ENCODE measurements around the gene SHROOM4.

Gene SHROOM4

GRCh38 chrX:50813843-50814661, at the start of gene SHROOM4:
TSS of gene SHROOM4 (minus strand) at chrX:50814194. CDS start at chrX:50814018, 176 bp downstream.
- no peak for DNase-seq (ENCODE audit: low read depth in 2 of 2, low spot score in 1 of 2)

GRCh38 chrX:50863471-50863870, 49.5 kb upstream of the SHROOM4 start:
- DNase-seq (ENCODE audit: low read depth in 2 of 2, low spot score in 1 of 2) = no peak

GRCh38 chrX:50860518-50860917, 46.5 kb upstream of the SHROOM4 start:
- no peak for DNase-seq (ENCODE audit: low read depth in 2 of 2, low spot score in 1 of 2)

GRCh38 chrX:50858548-50858947, 44.6 kb upstream of the SHROOM4 start:
- no peak for DNase-seq (ENCODE audit: low read depth in 2 of 2, low spot score in 1 of 2)

GRCh38 chrX:50853399-50853798, 39.4 kb upstream of the SHROOM4 start:
- DNase-seq (ENCODE audit: low read depth in 2 of 2, low spot score in 1 of 2) = no peak

DNA sequence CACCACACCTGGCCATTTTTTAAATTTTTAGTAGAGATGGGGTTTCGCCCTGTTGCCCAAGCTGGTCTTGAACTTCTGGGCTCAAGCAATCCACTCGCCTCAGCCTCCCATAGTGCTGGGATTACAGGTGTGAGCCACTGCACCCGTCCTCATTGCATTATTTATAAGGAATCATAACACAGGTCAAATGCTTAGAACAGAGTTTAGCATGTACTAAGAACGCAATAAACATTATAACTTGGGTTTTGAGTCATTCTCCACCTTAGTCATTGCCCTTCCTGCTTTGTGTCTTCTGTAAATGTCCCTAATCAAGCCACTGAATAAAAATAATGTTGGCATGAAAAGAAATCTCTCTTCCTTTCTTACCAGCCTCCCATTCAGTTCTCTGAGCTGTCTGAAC, 38.5 kb upstream of the SHROOM4 start:
- no peak for DNase-seq (ENCODE audit: low read depth in 2 of 2, low spot score in 1 of 2)

DNA sequence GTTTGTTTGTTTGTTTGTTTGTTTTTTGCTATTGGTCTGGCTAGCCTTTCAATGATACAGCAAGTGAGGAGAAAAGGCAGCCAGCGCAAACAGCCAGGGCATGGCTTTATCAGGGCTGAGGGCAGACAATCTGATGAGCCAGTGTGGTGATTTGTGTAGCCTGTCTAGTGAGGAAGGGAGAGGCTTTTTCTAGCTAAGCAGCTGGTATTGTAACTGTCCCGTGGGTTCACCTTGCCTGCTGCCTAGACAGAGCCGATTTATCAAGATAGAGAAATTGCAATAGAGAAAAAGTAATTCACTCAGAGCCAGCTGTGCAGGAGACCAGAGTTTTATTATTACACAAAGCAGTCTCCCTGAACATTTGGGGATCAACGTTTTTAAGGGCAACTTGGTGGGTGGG, 28.2 kb upstream of the SHROOM4 start:
- no peak for DNase-seq (ENCODE audit: low read depth in 2 of 2, low spot score in 1 of 2)

DNA sequence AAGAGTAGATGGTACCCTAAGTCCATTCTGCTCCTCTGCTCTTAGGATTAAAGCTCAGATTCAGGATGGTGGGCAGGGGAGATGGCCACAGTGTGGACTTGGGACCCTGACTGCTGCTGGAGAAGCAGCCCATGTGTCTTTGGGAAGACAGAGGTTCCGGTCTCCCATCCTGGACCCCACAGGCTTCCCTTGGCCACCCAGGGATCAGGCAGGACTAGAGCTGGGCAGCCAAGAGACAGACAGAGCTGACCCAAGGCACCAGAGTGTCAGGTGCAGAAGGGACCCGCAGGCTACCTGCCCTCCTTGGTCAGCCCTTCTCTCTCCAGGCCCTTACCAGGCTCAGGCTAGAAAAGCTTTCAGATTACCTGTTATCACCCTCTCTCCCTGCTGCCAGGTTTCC, 25.7 kb upstream of the SHROOM4 start:
- no peak for DNase-seq (ENCODE audit: low read depth in 2 of 2, low spot score in 1 of 2)

DNA sequence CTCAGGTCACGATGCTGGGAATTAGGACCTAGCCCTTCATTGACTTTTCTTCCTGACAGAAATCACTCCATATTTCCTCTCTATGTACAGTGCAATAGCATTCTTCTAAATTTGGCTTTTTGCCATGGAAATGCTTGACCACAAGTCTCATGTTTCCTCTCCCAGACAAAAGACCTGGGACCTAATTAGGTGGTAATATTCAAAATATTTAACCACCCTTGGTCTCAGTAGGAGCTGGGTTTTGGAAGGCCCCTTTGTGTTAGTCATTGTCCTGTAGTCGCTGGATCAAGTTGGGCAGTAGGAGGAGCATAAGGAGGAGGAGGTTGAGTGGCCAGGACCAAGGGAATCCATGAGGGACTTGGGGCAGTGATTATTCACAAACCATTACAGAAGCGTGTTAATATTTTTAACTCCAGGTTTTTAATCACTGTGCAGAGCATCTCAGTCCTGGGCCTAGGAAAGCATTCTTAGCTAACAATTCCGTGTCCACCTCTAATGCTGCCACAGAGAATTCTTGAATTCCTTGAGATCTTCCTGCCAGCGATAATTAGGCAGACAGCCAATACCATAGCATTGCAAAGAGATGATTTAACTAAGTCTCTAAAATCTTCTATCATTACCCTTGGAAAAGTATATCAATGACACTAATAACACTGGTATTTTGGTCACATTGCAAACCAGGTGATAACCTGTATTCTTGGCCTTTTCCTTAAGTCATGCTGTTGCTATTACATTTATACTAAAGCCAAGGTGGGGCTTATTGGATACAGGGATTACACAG, 25.0 kb upstream of the SHROOM4 start:
- DNase-seq (ENCODE audit: low read depth in 2 of 2, low spot score in 1 of 2) = no peak

DNA sequence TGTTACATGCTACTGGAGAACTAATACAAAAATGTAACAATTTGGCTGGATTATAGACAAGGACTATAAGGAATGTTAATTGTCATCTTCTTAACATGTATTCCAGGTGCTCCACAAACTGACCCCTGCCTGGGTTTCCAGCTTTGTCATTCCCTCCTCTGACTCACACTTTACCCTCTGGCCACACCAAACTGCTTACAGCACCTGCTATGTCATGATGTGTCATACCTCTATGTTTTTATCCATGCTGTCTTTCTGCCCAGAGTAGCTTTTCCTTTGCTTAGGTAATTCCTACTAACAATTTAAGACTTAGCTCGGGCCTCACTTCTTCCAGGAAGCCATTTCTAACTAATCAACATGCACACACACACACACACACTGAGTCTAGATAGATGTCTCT, 14.0 kb upstream of the SHROOM4 start:
- DNase-seq (ENCODE audit: low read depth in 2 of 2, low spot score in 1 of 2) = no peak

GRCh38 chrX:50825825-50826224, 11.8 kb upstream of the SHROOM4 start:
- DNase-seq (ENCODE audit: low read depth in 2 of 2, low spot score in 1 of 2) = no peak

DNA sequence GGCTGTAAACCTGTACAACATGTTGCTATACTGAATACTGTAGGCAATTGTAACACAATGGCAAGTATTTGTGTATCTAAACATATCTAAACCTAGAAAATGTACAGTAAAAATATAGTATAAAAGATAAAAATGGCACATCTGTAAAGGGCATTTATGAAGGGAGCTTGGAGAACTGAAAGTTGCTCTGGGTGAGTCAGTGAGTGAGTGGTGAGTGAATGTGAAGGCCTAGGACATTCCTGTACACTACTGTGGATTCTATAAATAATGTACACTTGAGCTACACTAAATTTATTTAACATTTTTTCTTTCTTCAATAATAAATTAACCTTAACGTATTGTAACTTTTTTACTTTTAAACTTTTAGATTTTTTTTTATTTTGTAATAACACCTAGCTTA, 5.0 kb upstream of the SHROOM4 start:
- no peak for DNase-seq (ENCODE audit: low read depth in 2 of 2, low spot score in 1 of 2)

DNA sequence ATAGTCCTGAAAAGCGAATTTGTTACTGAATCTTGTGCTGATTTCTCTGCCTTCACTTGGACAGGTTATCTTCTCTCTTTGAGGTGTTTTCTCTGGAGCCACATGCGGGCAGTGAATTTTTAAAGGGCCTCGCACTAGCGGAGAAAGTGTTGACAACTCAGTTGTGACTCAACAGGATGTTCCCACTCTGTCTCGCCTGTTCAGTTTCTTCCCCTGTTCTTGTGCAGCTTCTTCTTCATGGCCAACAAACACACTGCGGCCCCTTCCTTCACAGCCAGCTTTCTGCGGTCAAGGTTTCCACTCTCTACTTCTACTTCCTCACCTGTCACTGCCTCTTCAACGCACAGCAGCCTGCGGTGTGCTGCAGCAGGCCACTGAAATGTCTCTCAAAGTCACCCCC, 1.1 kb upstream of the SHROOM4 start:
- no peak for DNase-seq (ENCODE audit: low read depth in 2 of 2, low spot score in 1 of 2)

GRCh38 chrX:50814701-50815100, 707 bp upstream of the SHROOM4 start:
- DNase-seq (ENCODE audit: low read depth in 2 of 2, low spot score in 1 of 2) = no peak

DNA sequence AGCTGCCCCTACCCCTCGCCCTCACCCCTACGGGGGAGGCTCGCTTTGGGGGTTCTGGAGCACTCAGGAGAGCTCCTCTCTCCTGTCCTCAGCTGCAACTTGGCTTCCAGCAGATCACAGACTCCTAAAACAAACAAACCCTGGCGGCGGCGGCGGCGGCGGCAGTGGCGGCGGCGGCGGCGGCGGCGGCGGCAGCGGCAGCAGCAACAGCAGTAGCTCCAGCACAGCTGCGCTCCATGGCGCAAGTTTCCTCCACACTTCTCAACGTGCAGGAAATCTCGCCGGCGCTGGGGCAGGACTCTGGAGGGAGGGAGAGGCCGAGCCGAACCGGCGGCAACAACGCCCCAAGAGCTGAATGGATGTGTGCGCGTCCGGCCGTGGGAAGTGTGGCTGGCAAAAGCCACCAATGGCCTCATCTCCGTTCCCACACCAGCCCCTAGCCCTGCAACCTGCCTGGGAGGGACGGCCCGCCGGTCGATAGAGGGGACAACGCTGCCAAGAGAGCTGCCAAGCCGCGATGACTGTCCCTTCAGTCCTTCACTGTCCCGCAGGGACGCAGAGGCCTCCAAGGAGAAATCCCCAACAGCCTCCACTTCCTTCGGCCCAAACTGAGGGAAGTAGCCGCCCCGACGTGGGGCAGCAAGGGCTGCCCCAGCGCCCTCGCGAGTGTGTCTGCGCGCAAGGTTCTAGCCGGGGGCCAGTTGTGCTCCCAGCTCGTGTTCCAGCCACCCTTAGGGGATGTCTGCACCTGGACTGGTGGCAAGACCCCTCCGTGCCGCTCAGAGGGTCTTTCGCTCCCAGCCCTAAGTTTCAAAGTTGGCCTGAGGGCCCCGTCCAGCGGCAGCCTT, 775 bp downstream of the SHROOM4 start:
- DNase-seq (ENCODE audit: low read depth in 2 of 2, low spot score in 1 of 2) = no peak

GRCh38 chrX:50805276-50805675, 8.7 kb downstream of the SHROOM4 start:
- no peak for DNase-seq (ENCODE audit: low read depth in 2 of 2, low spot score in 1 of 2)

GRCh38 chrX:50801135-50801534, 12.9 kb downstream of the SHROOM4 start:
- DNase-seq (ENCODE audit: low read depth in 2 of 2, low spot score in 1 of 2) = no peak

GRCh38 chrX:50799531-50799961, 14.4 kb downstream of the SHROOM4 start:
- DNase-seq (ENCODE audit: low read depth in 2 of 2, low spot score in 1 of 2) = no peak

GRCh38 chrX:50798783-50799182, 15.2 kb downstream of the SHROOM4 start:
- no peak for DNase-seq (ENCODE audit: low read depth in 2 of 2, low spot score in 1 of 2)

GRCh38 chrX:50787099-50787498, 26.9 kb downstream of the SHROOM4 start:
- no peak for DNase-seq (ENCODE audit: low read depth in 2 of 2, low spot score in 1 of 2)

- no peak for DNase-seq (ENCODE audit: low read depth in 2 of 2, low spot score in 1 of 2)
These were observed 33.9 kb downstream of the SHROOM4 start for GRCh38 chrX:50780144-50780543.

Measured in stimulated activated CD8-positive, alpha-beta memory T cell treated with anti-CD3 and anti-CD28 coated beads, Interleukin-4, amount 100 ng/mL, for 4 hours (primary cell).